Activated CD4-positive, alpha-beta T cell treated with anti-CD3 and anti-CD28 coated beads, Interleukin-2, amount 50 U/mL, for 4 hours (primary cell): ENCODE results near the gene HOXA2.

Experiments
- DNase-seq, 2 experiments: peaks; one replicate each; pipeline ENCODE4 v3.0.0-alpha.2; 2020

HOXA2 gene

DNA sequence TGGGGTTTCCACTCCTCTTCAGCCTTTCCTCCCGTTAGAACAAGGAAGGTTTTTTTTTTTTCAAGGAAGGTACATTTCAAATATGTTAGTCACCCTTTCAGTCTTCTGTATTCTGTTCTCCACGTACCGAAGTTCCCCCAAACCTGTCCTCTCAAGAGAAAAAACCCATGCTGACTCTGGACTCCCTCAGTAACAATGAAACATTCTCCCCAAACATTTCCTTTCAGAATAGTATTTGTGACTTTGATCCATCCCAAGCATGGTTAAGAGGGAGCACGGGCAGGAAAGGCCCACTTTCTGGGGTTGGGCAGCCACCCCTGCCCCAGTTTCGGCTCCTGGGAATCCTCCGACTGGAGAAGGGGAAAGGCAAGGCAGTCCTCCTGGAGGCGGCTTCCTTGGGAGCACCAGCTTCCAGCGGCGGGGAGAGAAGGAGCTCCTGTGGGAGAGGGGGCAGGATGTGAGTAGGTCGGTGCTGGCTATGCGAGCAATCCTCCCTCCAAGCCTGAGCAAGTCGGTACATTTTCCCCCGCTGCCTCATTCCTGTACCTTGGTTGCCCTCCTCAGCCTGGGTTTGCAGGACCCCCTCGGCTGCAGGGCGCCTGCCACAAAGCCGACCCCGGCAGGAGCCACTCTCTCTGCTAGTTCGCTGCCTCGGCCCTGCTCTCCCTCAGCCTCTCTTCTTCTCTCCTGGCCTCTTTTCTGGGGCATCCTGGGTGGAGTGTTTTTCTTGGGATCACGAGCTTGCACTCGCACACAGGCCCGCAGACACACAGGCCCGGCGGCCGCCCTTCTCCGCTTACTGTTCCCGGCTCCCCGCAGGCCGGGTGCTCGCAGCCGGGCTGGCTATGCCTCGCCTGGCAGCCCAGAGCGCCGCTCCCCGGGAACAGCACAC lies 4.6 kb downstream of the HOXA2 start:
- DNase-seq: no peak

DNA sequence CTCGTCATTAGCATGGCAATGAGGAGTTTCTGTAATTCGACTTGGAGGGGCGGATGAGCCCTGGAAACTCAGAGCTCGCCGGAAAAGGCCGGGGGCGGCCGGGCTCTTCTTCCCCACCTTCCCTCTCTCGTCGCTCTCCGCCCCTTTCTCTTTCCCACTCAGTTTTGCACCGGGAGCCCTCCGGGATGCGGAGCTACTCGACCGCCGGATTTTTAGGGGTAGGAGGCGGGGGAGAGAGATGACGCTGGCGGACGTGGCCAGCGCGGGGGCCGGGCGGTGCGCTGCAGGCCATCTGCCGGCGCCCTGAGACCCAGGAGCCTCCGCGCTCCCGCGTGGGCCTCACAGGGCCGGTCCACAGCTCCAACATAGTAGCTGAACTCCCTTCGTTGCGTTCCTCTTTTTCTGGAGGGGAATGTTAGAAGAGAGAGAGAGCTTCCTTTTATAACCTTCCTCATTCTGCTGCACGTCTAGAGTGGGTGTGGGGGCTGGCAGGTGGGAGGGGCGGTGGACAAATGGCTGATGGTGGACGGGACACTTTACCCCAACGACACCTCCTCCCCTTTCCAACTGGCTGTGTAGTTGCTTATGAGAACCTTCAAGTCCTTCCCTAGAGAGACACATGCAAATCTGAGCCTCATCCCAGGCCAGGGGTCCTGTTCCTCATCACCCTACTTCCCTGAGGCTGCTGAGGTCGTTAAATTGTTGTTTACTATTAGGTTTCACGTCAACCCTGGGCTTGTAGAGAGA lies 5.5 kb downstream of the HOXA2 start:
- DNase-seq: no peak

DNA sequence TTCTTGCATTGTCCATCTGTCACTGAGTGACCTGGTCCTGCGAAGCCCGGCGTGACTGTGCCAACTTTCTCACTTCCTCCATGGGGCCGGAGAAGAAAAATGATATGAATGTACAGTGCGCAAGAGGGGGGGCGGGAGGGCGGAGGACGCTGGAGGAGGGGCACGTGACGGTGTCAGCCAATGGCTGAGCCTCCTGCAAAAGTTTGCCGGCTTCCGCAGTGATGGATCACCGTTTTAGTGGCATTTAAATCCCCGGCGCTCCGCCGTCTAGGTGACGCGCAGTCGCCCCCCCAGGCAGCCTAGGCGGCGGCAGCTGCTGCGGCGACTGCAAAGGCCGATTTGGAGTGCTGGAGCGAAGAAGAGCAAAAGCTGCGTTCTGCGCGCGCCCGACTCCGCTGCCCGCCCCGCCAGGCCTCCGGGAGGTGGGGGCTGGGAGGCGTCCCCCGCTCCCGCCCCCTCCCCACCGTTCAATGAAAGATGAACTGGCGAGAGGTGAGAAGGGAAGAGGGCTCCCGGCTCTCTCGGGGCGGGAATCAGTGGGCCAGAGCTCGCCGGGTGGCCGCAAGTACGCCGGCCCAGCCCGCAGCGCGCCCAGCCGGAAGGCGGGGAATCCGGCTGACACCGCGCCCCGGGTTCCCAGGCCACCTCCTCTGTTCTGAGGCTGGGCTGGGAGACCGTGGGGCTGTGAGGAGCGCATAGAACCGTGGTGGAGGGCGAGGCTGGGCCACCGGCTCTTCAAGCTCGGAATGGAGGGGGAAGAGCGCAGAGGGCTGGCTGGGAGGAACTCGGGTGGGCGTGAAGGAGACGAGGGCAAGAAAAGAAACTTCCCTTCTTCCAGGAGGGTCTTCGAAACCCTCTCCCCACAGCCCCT lies 6.4 kb downstream of the HOXA2 start, which contains the start of gene HOXA1:
TSS of gene HOXA1 (minus strand) at position 104 of the 871 bp plus-strand sequence. CDS start at position 16, 88 bp downstream.
- peak; percentile 68 to 74 for DNase-seq

DNA sequence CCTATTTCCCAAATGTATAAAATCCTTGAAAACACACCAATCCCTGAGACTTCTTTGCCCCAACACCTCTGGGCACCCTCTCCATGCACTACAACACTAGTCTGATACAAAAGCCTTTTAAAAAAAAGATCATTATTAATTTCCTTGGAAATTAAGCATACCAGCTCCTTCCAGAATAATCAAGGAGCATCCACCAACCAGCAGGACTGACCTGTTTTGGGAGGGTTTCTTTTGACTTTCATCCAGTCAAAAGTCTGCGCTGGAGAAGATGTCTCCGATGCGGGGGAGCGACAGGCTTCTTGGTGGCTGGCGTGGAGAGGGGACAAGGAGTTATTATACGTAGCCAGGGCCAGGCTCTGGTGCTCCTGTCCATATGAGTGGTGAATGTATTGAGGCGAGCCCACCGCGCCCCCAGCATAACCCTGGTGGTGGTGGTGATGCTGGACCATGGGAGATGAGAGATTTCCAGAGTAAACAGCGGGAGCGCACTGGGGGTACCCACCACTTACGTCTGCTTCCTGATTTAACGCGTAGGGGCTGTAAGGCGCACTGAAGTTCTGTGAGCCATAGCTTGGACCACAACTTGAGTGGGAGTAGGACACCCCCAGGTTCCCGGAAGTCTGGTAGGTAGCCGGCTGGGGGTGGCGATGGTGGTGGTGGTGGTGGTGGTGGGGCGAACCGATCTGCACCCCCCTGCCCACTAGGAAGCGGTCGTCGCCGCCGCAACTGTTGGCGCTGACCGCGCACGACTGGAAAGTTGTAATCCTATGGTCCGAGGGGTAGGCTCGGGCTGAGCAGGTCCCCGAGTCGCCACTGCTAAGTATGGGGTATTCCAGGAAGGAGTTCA lies 7.2 kb downstream of the HOXA2 start:
- DNase-seq: peak in 1 of 2 experiments; percentile 9

DNA sequence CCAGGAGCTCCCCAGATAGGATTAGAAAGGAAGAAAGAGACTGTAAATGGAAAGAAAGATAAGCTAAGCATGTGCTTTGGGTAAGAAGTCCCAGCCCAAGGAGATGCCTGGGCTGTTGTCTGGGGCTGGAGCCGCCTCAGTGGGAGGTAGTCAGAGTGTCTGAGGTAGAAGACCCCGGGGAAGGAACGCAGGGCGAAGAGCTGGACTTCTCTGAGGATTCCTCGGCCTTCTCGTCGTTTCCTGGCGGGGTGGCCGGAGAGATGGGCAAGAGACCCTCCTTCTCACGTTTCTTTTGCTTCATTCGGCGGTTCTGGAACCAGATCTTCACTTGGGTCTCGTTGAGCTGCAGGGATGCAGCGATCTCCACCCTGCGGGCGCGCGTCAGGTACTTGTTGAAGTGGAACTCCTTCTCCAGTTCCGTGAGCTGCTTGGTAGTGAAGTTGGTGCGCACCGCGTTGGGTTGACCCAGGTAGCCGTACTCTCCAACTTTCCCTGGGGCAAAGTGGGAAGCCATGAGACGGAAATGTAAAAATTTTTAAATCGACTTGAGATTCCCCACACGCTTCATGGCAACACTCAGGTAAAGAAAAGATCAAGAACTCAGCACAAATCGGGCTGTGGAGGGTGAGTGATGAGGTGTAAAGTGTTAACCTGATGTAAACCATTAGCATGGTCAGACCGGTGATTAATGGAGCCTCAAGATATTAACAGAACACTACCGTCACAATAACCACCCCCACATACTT lies 8.0 kb downstream of the HOXA2 start:
- no peak for DNase-seq

DNA sequence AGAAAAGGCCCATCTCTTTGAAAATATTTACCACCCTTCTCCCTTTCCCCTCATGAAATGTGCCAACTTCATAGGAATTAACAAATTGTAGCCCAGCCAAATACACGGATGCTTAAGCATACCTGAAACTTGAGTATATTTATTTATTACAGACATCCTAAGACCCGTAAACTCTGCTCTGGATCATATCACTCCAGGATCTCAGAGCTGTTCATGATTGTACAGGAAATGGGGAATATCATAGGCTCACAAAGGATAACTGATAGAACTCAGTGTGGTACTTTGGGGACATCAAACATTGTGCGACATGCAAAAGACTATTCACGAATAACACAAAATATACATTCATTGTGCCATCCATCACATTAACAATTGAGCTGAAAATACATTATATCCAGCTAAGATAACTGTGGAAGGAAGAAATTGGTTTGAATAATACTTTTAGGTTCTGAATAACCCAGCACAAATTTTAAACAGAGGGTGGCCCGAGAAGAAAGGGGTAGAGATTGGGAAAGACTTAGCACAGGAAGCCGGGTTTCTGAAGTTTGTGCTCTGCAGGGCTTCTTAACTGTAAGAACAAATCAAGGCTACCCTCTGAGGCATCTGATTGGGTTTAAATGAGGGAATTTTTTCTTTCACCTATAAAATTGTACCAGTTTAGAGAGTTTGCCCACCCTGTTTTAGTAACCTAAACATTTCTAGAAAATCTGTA lies 9.1 kb downstream of the HOXA2 start:
- no peak for DNase-seq

DNA sequence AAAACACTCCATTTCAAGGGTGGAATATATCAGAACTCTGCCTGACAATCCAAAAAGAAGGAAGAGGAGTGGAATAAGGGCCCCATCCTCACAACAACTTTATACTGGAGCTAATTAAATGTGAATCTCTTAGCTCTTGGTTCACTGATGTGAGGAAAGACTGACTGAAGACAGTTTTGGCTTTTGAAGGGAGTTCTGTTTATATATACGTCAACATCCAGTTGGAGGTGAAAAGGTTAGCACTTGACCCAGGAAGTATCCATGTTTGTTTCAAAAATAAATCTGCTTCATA lies 9.7 kb downstream of the HOXA2 start:
- DNase-seq: no peak

GRCh38 chr7:27091941-27092818 lies 10.3 kb downstream of the HOXA2 start:
- no peak for DNase-seq

DNA sequence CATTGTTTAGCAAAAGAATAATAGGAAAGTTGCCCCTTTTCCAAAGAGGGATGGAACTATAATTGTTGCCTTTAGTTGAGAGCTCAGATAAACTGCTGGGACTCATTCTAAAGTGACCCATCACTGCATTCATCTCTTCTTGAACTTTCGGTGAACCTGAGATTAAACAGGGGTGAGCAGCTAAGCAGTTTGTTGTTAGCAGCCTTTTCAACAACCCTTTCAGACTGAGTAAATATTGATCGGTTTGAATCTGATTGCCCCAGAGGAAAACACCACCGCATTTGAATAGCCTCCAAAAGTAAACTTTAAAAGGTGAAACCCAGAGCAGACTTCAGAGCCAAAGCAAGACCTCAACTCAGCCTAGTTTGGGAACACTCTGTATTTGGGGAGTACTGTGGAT lies 11.4 kb downstream of the HOXA2 start:
- DNase-seq: no peak

DNA sequence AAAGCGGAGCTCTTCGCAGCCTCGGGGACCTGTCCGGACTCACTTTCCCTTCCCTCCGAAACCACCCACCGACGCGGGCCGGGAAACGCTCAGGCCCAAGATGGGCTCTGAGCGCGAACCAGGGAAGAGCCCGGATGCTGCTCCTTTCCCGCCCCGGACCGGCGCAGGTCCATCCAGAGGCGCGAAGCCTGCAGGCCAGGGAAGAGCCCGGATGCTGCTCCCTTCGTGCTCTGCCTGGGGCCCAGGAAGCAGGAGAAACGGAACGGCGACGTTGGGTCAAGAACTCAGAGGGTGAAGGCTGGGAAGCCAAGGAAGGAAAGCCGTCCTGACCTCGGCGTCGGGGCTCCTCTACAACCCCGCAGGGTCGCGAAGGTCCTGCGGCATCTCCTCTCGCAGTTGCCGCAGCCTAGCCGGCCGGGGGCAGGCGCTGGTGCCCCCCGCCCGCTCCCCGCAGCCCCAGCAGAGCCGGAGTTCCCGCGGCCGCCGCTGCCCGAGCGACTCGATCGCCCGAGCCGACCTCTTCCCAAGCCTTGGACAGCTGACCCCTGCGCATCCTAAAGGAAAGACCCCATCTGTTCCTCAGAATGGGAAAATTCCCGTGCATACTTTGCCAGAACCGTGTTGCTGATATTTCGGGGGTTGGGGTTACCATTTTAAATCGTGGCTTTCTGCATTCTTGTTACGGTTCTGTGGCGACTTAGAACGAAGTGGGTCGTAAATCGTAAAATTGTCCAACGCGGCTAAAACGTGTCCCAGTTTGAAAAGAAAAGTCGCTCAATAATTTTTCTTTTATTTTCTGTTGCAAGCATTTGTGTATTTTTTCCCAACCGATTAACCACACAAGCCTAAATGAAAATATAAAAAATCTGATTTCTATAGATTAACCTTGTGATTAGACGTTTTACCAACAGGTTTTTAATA lies 14.2 kb downstream of the HOXA2 start:
- no peak for DNase-seq

DNA sequence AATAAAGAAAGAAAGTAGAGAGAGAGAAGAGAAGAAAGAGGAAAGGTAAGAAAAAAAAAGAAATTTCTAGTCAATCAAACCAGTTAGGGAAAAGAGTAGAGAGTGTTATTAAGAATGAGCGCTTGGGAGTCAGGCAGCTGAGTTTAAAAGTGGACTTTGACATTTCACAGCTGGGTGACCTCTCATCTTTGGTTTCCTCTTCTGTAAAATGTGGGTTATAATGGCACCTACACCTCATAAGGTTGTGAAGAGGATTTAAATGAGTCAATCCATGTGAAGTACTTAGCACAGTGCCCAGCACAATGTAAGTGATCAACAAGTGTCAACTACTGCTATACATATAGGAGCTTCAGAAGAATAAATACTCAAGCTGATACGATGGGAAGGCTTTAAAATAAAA lies 18.8 kb downstream of the HOXA2 start:
- no peak for DNase-seq

DNA sequence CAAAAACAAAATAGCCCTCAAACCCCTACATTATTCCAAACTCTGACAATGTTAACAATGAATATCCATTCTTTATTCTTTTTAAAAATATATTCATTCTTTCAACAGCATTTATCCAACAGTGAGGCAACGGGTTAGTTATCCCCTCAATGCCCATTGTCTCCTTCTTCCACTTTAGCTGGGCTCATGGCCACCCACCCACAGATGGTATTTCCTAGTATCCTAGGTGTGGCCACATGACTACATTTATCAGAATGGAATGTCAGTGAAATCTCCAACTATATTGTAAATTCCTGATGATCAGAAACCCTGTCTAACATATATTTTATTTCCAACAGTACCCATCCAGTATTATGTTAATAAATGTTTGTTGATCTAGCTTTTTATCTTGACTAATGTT lies 20.3 kb downstream of the HOXA2 start:
- DNase-seq: no peak

DNA sequence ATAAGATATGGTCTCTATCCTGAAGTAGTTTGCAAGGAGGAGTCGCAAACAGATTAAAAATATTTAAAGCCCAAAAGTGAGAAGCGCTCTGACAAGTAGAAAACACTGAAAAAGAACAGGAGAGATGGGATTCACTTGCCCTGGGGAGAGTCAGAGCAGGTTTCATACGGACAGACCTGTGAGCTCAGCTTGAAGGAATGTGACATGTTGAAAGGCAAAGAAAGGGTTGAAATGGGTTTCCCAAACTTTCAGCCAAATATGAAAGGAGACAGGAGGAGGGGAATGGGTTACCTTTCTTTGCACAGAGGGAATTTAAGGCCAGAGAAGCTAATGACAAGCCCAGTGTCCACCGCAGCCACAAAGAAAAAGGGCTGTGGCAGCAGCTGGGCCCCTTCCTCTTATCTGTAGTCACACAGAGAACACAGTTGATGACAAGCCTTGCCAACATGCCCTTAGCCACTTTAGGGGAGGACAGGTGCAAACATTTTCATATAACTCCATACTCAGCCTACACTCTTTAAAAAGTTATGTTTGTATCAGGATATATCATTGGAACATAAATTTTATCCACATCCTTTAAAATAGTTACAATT lies 21.5 kb downstream of the HOXA2 start:
- DNase-seq: no peak

- DNase-seq: no peak
Measured at GRCh38 chr7:27079234-27079975, 23.1 kb downstream of the HOXA2 start.

DNA sequence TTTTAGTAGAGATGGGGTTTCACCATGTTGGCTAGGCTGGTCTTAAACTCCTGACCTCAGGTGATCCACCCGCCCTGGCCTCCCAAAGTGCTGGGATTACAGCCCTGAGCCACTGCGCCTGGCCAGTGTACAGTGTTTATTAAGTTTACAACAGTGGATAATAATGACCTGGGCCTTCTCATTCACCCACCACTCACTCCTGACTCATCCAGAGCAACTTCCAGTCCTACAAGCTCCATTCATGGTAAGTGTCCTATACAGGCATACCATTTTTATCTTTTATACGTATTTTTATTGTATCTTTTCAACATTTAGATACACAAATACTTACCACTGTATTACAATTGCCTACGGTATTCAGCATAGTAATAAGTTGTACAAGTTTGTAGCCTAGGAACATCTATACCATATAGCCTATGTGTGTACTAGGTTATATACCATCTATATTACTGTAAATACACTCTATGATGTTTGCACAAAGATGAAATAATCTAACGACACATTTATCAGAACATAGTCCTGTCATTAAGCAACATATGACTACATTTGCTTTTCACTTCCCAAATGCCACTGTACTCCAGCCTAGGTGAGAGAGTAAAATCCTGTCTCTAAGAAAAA lies 23.8 kb downstream of the HOXA2 start:
- DNase-seq: no peak

DNA sequence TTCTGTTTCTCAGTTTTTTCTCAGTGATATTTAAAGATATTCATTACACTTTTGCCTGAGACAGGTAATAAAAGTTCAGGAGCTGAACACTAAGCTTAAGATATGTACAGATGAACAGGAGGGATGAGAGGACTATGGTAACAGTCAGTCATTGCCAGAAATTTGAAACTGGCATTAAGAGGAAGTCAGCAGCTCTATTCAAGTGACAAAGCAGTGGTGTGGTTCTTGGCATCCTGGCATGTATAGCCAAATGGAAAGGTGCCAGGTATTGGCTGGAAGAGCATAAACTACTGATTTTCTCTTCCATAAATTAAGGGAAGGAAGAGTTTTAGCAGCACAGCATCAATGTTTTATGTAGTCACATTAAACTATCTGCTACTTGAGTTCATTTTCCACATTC lies 29.4 kb downstream of the HOXA2 start:
- DNase-seq: no peak
